BE2C (cell line): ENCODE results near the gene TTLL6.

Experiments
- DNase-seq: peaks from one replicate; pipeline ENCODE4 v3.0.0-alpha.2; 2020
- H3K27me3 ChIP-seq: fragments of 250-450 bp; sonication (Bioruptor Pico); 2 replicates; pipeline ENCODE4 v1.5.1; 2020; ENCODE audit warnings: mild to moderate bottlenecking
- H3K36me3 ChIP-seq: fragments of 250-450 bp; sonication (Bioruptor Pico); 2 replicates; pipeline ENCODE4 v1.5.1; 2020; ENCODE audit warnings: mild to moderate bottlenecking
- H3K4me1 ChIP-seq: fragments of 250-450 bp; sonication (Bioruptor Pico); 2 replicates; pipeline ENCODE4 v1.5.1; 2020
- H3K4me3 ChIP-seq: 2 replicates; pipeline ENCODE4 v1.5.1; 2011; ENCODE audit warnings: low read depth, low read length
- H3K9me3 ChIP-seq: fragments of 250-450 bp; sonication (Bioruptor Pico); 2 replicates; pipeline ENCODE4 v1.5.1; 2020
- CTCF ChIP-seq: IDR thresholded peaks from 2 replicates; pipeline ENCODE4 v1.5.1; 2012; ENCODE audit warnings: mild to moderate bottlenecking, low read depth, low read length

Gene TTLL6

GRCh38 chr17:48725004-48725287 lies 92.1 kb downstream of the TTLL6 start:
- no peak for TF ChIP-seq CTCF
- no peaks in the 10 kb centered on the region for H3K36me3 ChIP-seq
- DNase-seq: no peak
- H3K27me3 ChIP-seq: peaks cover 100% of the 10 kb centered on the region
- no peaks in the 10 kb centered on the region for H3K9me3 ChIP-seq
- no peak overlapping the region for H3K4me3 ChIP-seq
- H3K4me1 ChIP-seq: no peaks in the 10 kb centered on the region

- TF ChIP-seq CTCF: peak; percentile 76
- no peaks in the 10 kb centered on the region for H3K4me1 ChIP-seq
- DNase-seq: peak; percentile 89
- no peaks in the 10 kb centered on the region for H3K36me3 ChIP-seq
- no peak overlapping the region for H3K4me3 ChIP-seq
- no peaks in the 10 kb centered on the region for H3K9me3 ChIP-seq
- peaks cover 100% of the 10 kb centered on the region for H3K27me3 ChIP-seq
Observed at GRCh38 chr17:48724251-48725003, 92.6 kb downstream of the TTLL6 start.

GRCh38 chr17:48723423-48724250 lies 93.4 kb downstream of the TTLL6 start:
- no peak for DNase-seq
- no peak overlapping the region for H3K4me3 ChIP-seq
- TF ChIP-seq CTCF: no peak
- no peaks in the 10 kb centered on the region for H3K4me1 ChIP-seq
- no peaks in the 10 kb centered on the region for H3K9me3 ChIP-seq
- peaks cover 100% of the 10 kb centered on the region for H3K27me3 ChIP-seq
- no peaks in the 10 kb centered on the region for H3K36me3 ChIP-seq

- Histone ChIP-seq H3K4me1 (no peaks in the 10 kb centered on the region), H3K4me3 (no peak within 1 kb of the TSS), H3K36me3 (no peaks in the 10 kb centered on the region), H3K27me3 (peaks cover 99% of the 10 kb centered on the region), H3K9me3 (no peaks in the 10 kb centered on the region)
- TF ChIP-seq CTCF: no peak
- no peak for DNase-seq
Observed at GRCh38 chr17:48722915-48723422, 94.1 kb downstream of the TTLL6 start, which contains the start of gene PRAC2. Gene PRAC2, plus strand, starts transcription at chr17:48723185. Its CDS starts 1,226 bp downstream, at chr17:48724411.

GRCh38 chr17:48722201-48722907 lies 94.7 kb downstream of the TTLL6 start, which contains the start of gene PRAC1:
Gene PRAC1, minus strand, starts transcription at chr17:48722518. Its CDS starts 126 bp downstream, at chr17:48722392.
- peaks cover 98% of the 10 kb centered on the region for H3K27me3 ChIP-seq
- H3K4me3 ChIP-seq: no peak within 1 kb of the TSS

More at GRCh38 chr17:48722201-48722907, 94.7 kb downstream of the TTLL6 start, which contains the start of gene PRAC1:
- Histone ChIP-seq H3K9me3 (no peaks in the 10 kb centered on the region), H3K36me3 (no peaks in the 10 kb centered on the region), H3K4me1 (no peaks in the 10 kb centered on the region)
- no peak for TF ChIP-seq CTCF
- no peak for DNase-seq
